GM23248 (cell line): Measurements from ENCODE around the gene TRIM2. TPM values are rescaled to one million over a fixed set of nuclear protein-coding genes. Genes with fewer than 3 reads are reported as not detected.

Source experiments
- DNase-seq: peaks from one replicate; pipeline ENCODE4 v3.0.0-alpha.2; 2015
- H2AFZ ChIP-seq: fragments of 200-600 bp; sonication (generic); 2 replicates; pipeline ENCODE4 v1.6.1; 2016; ENCODE audit warnings: antibody characterized with exemption
- H3F3A ChIP-seq: fragments of 200-600 bp; sonication (generic); 2 replicates; pipeline ENCODE4 v1.6.1; 2016; ENCODE audit warnings: mild to moderate bottlenecking, antibody characterized with exemption, mixed run types; ENCODE audit not compliant: insufficient read depth
- H3K27ac ChIP-seq: fragments of 200-600 bp; sonication (generic); 2 replicates; pipeline ENCODE4 v1.5.1; 2016; ENCODE audit warnings: mild to moderate bottlenecking
- H3K27me3 ChIP-seq: fragments of 200-600 bp; sonication (generic); replicated peaks from 2 replicates; pipeline ENCODE4 v1.6.1; 2016; ENCODE audit warnings: mild to moderate bottlenecking; ENCODE audit not compliant: insufficient read depth
- H3K36me3 ChIP-seq: fragments of 200-600 bp; sonication (generic); 2 replicates; pipeline ENCODE4 v1.6.1; 2016; ENCODE audit warnings: low read depth, mild to moderate bottlenecking
- H3K4me1 ChIP-seq: fragments of 200-600 bp; sonication (generic); 2 replicates; pipeline ENCODE4 v1.6.1; 2016; ENCODE audit warnings: mild to moderate bottlenecking; ENCODE audit not compliant: insufficient read depth
- H3K4me2 ChIP-seq: fragments of 200-600 bp; sonication (generic); one replicate; pipeline ENCODE4 v1.6.1; 2016; ENCODE audit warnings: mild to moderate bottlenecking; ENCODE audit not compliant: unreplicated experiment
- H3K4me3 ChIP-seq: fragments of 200-600 bp; sonication (generic); 2 replicates; pipeline ENCODE4 v1.5.1; 2016; ENCODE audit warnings: mild to moderate bottlenecking
- H3K79me2 ChIP-seq: fragments of 200-600 bp; sonication (generic); 2 replicates; pipeline ENCODE4 v1.6.1; 2016; ENCODE audit warnings: mild to moderate bottlenecking; ENCODE audit not compliant: insufficient read depth
- H3K9ac ChIP-seq: fragments of 200-600 bp; sonication (generic); 2 replicates; pipeline ENCODE4 v1.6.1; 2016; ENCODE audit warnings: mild to moderate bottlenecking
- H3K9me2 ChIP-seq: fragments of 200-600 bp; sonication (generic); 2 replicates; pipeline ENCODE4 v1.6.1; 2016; ENCODE audit warnings: mixed run types, mild to moderate bottlenecking, moderate library complexity; ENCODE audit not compliant: insufficient read depth
- H3K9me3 ChIP-seq: fragments of 200-600 bp; sonication (generic); one replicate; pipeline ENCODE4 v1.6.1; 2017; ENCODE audit warnings: low read depth
- H4K20me1 ChIP-seq: fragments of 200-600 bp; sonication (generic); 2 replicates; pipeline ENCODE4 v1.6.0; 2016; ENCODE audit not compliant: insufficient read depth
- EZH2 ChIP-seq: fragments of 200-600 bp; sonication (generic); IDR thresholded peaks from 2 replicates; pipeline ENCODE4 v1.6.1; 2018; ENCODE audit warnings: antibody characterized with exemption, mild to moderate bottlenecking; ENCODE audit not compliant: insufficient read depth, poor library complexity, severe bottlenecking
- EZH2phosphoT487 ChIP-seq: fragments of 200-600 bp; sonication (generic); IDR thresholded peaks from 2 replicates; pipeline ENCODE4 v1.6.1; 2018; ENCODE audit warnings: antibody characterized with exemption, moderate library complexity, mild to moderate bottlenecking, low read depth; ENCODE audit not compliant: insufficient read depth
- WGBS, 2 experiments: methylation state at CpG; one replicate each; pipeline ENCODE4 v1.1.6; 2015 to 2017; ENCODE audit warnings: low lambda C conversion rate in 2 of 2, low coverage in 1 of 2; ENCODE audit errors: missing lambda C conversion rate in 2 of 2; 5-methylcytosine and 5-hydroxymethylcytosine counted together
- in situ Hi-C: fragments of 300-500 bp; cut with MboI; formaldehyde crosslinking; loops from 2 replicates; pipeline ENCODE4 v1.15.0; 2020
- polyA plus RNA-seq: library from polyadenylated mRNA; unstranded; fragments of >200 nt; fragmentation: Nextera tagmentation; extraction: Ambion mirVana; gene quantifications from 2 replicates; pipeline ENCODE4 v1.2.1, GENCODE V29; 2016
- total RNA-seq: library from RNA; depleted of rRNA; stranded (reverse); fragments of >200 nt; shearing (Covaris generic); gene quantifications from 2 replicates; pipeline ENCODE4 v1.2.3, GENCODE V29; 2014

TRIM2 gene
- total and polyA plus RNA-seq, 2 experiments from 2014 or later: 12.3 to 26.4 TPM

GRCh38 chr4:153229545-153229944 is 25.3 kb downstream of the TRIM2 start:
- Histone ChIP-seq H3K36me3 (no peaks in the 10 kb centered on the region; the same call in 1 of the 2 replicates), H3K4me2 (no peak overlapping the region), H3K4me1 (peaks cover 34% of the 10 kb centered on the region), H3K9ac (no peak overlapping the region), H4K20me1 (no peaks in the 10 kb centered on the region), H3K9me2 (no peaks in the 10 kb centered on the region), H3K79me2 (peaks cover 64% of the 10 kb centered on the region), H3K4me3 (no peak overlapping the region), H3K27ac (no peak overlapping the region), H2AFZ (no peak overlapping the region), H3K27me3 (no peaks in the 10 kb centered on the region), H3K9me3 (no peaks in the 10 kb centered on the region), H3F3A (peaks cover 25% of the 10 kb centered on the region)
- DNase-seq: no peak
- in situ Hi-C loops: no loop called here
- TF ChIP-seq EZH2: no peak
- TF ChIP-seq EZH2phosphoT487: no peak
- WGBS, 2 experiments: 63 to 65% methylated on average over 5 of the region's 5 CpGs

DNA sequence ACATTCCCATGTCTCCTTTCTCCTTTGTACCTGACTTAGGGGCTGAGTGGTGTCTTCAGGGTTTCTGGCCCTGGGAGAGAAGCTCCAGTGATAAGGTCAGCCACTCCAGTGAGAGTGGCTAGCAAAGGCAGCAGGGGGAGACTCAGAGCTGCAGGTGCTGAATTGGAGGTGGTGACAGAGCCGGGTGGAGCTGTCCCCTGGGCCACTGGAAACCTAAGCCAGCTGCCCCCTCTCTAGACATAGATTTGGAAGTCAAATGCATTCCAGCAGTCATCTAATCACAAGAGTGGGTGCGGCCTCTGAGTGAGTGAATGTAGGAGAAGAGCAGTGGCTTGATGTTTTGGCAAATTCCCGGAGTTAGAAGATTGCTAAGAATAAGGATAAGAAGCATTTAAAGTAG is 28.5 kb downstream of the TRIM2 start:
- Histone ChIP-seq H3K4me1 (peaks cover 41% of the 10 kb centered on the region), H3K27ac (peak overlapping the region; percentile 67; the same call in 1 of the 2 replicates), H3K79me2 (peaks cover 33% of the 10 kb centered on the region), H3F3A (peaks cover 43% of the 10 kb centered on the region), H3K27me3 (no peaks in the 10 kb centered on the region), H3K9ac (no peak overlapping the region), H3K9me3 (no peaks in the 10 kb centered on the region), H3K4me2 (no peak overlapping the region), H2AFZ (no peak overlapping the region), H3K36me3 (no peaks in the 10 kb centered on the region), H4K20me1 (no peaks in the 10 kb centered on the region), H3K4me3 (0 out of 2 replicates have a peak overlapping the region, but pooled peaks have one; percentile 17), H3K9me2 (no peaks in the 10 kb centered on the region)
- in situ Hi-C loops: no loop called here
- DNase-seq: peak; percentile 30
- TF ChIP-seq EZH2: no peak
- TF ChIP-seq EZH2phosphoT487: no peak
- WGBS, 2 experiments: 46 to 55% methylated on average over 3 of the region's 3 CpGs

- Histone ChIP-seq H3K36me3 (no peaks in the 10 kb centered on the region), H3K27me3 (no peaks in the 10 kb centered on the region), H3K9me3 (no peaks in the 10 kb centered on the region), H4K20me1 (no peaks in the 10 kb centered on the region), H3K9me2 (no peaks in the 10 kb centered on the region), H3K27ac (peak overlapping the region; percentile 67), H3F3A (peaks cover 43% of the 10 kb centered on the region), H2AFZ (no peak overlapping the region), H3K79me2 (peaks cover 28% of the 10 kb centered on the region), H3K4me1 (peaks cover 36% of the 10 kb centered on the region), H3K4me2 (peak overlapping the region; percentile 46), H3K4me3 (peak overlapping the region; percentile 17; the same call in 1 of the 2 replicates), H3K9ac (no peak overlapping the region)
- 1% methylated on average over 5 of the region's 5 CpGs for WGBS, 2 experiments
- DNase-seq: peak; percentile 95
- TF ChIP-seq EZH2: no peak
- 0 out of 2 replicates have a peak, but pooled peaks have one; percentile 38 for TF ChIP-seq EZH2phosphoT487
- in situ Hi-C loops: no loop called here
Observed at GRCh38 chr4:153233761-153234371, 29.6 kb downstream of the TRIM2 start.

DNA sequence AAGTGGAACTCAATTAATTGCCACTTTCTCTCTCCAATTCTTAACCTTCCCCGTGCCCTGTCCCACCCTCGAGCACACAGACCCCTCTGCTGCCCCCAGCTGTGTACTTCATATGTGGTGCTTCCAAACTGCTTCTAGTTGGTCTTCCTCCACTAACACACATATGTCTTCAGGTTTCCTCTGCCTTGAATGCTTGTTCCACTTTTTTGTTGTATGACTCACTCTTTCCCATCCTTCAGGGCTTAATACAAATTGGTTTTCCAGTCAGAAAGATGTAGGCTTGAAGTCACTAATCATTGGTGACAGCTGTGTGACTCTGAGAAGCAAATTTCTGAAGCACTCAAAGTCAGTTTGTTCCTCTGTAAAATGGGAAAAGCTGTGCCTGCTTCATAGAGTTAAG is 30.6 kb downstream of the TRIM2 start:
- Histone ChIP-seq H3K9me2 (no peaks in the 10 kb centered on the region), H3K27me3 (no peaks in the 10 kb centered on the region), H3K9me3 (no peaks in the 10 kb centered on the region), H3K79me2 (peaks cover 18% of the 10 kb centered on the region), H3K4me3 (peak overlapping the region; percentile 15; the same call in 1 of the 2 replicates), H3K36me3 (no peaks in the 10 kb centered on the region), H3K4me1 (peaks cover 36% of the 10 kb centered on the region), H4K20me1 (no peaks in the 10 kb centered on the region), H3K4me2 (peak overlapping the region; percentile 46), H3F3A (peaks cover 43% of the 10 kb centered on the region), H2AFZ (no peak overlapping the region), H3K27ac (peak overlapping the region; percentile 67), H3K9ac (no peak overlapping the region)
- WGBS, 2 experiments: 40 to 52% methylated on average over 2 of the region's 2 CpGs
- DNase-seq: peak; percentile 62
- in situ Hi-C loops: no loop called here
- no peak for TF ChIP-seq EZH2phosphoT487
- TF ChIP-seq EZH2: no peak
